A549 treated with ZK216348 at 1 μM for 4 hours (cell line): ENCODE data around the gene CFAP157. TPM values are rescaled to one million over a fixed set of nuclear protein-coding genes. Genes with fewer than 3 reads are reported as not detected.

Experiments used
- total RNA-seq: library from RNA; stranded (reverse); fragments of 200-300 nt; extraction: Qiagen RNA extraction; gene quantifications from 5 replicates; pipeline ENCODE4 v1.2.3, GENCODE V29; 2022; ENCODE audit warnings: low read depth

CFAP157 gene
- total RNA-seq: 0.09 TPM in 1 of 5 replicates, not detected in the others

GRCh38 chr9:127706836-127707241 is at the start of gene CFAP157:
CFAP157 (plus strand) TSS chr9:127706988; CDS start chr9:127707032, 44 bp downstream.

GRCh38 chr9:127715470-127716337 is 8.9 kb downstream of the CFAP157 start, which contains the start of the genes PTRH1 and TTC16:
PTRH1 (minus strand) TSS chr9:127715663; CDS start chr9:127715639, 24 bp downstream.
TTC16 (plus strand) TSS chr9:127716079; CDS start chr9:127716146, 67 bp downstream.

GRCh38 chr9:127734747-127735529 is 28.1 kb downstream of the CFAP157 start, which contains the start of gene TOR2A:
TOR2A (minus strand) TSS chr9:127735294; CDS start chr9:127735270, 24 bp downstream.

Other genes starting within 250 kb of the CFAP157 start
- gene STXBP1, start 94.7 kb upstream of the CFAP157 start, total RNA-seq: 14.4 to 19.3 TPM (median 18.2 TPM) in 5 replicates
- gene PTRH1, start 8.7 kb downstream of the CFAP157 start, total RNA-seq: 9.0 to 23.4 TPM (median 17.6 TPM) in 5 replicates
- 0.05 TPM in 1 of 5 replicates, not detected in the others for gene TTC16, start 9.1 kb downstream of the CFAP157 start, total RNA-seq
- 7.4 to 16.0 TPM (median 14.9 TPM) in 5 replicates for gene TOR2A, start 28.3 kb downstream of the CFAP157 start, total RNA-seq
- 0.12 to 0.40 TPM (median 0.15 TPM) in 3 of 5 replicates, not detected in the others for gene SH2D3C, start 71.7 kb downstream of the CFAP157 start, total RNA-seq
- 40.0 to 51.7 TPM (median 44.6 TPM) in 5 replicates for gene CDK9, start 79.0 kb downstream of the CFAP157 start, total RNA-seq
- gene FPGS, start 95.9 kb downstream of the CFAP157 start, total RNA-seq: 39.9 to 58.3 TPM (median 48.9 TPM) in 5 replicates
- 0.09 to 0.16 TPM (median 0.11 TPM) in 5 replicates for gene ENG, start 147.7 kb downstream of the CFAP157 start, total RNA-seq
- gene AK1, start 170.7 kb downstream of the CFAP157 start, total RNA-seq: 37.7 to 85.9 TPM (median 77.5 TPM) in 5 replicates
- gene ST6GALNAC6, start 192.6 kb downstream of the CFAP157 start, total RNA-seq: 19.1 to 27.6 TPM (median 21.0 TPM) in 5 replicates
- gene ST6GALNAC4, start 210.1 kb downstream of the CFAP157 start, total RNA-seq: 9.1 to 22.7 TPM (median 18.4 TPM) in 5 replicates
- 0.75 to 2.7 TPM (median 2.0 TPM) in 5 replicates for gene PIP5KL1, start 223.8 kb downstream of the CFAP157 start, total RNA-seq
- 34.0 to 47.1 TPM (median 44.5 TPM) in 5 replicates for gene DPM2, start 230.9 kb downstream of the CFAP157 start, total RNA-seq